Endothelial cell of umbilical vein (primary cell): Measurements from ENCODE around the gene MAP2K4. TPM values are rescaled to one million over a fixed set of nuclear protein-coding genes. Genes with fewer than 3 reads are reported as not detected.

Experiments used
- BruUV-seq: library from RNA; stranded (reverse); fragments of 400-500 nt; replicated peaks from 2 replicates; lab custom pipeline; 2021; lab: Mats Ljungman, UMichigan
- CTCF ChIA-PET: fragments of 300-600, 350-600 bp; sonication (Branson Sonifier 250); formaldehyde crosslinking; loops from one replicate; lab custom pipeline; 2021; ENCODE audit warnings: antibody characterized with exemption, inconsistent platforms; lab: Charles Lee
- POLR2A ChIA-PET: fragments of 300-600, 350-600 bp; sonication (Branson Sonifier 250); formaldehyde crosslinking; loops from one replicate; lab custom pipeline; 2021; ENCODE audit warnings: antibody characterized with exemption, inconsistent platforms; lab: Charles Lee
- DNase-seq: peaks from one replicate; pipeline ENCODE4 v3.0.0-alpha.2; 2011; ENCODE audit warnings: low read depth, low spot score
- FAIRE-seq: peaks from 2 replicates; lab custom pipeline; 2011; peaks lifted over from hg19 to GRCh38; lab: Jason Lieb, UNC
- H2AFZ ChIP-seq: 2 replicates; pipeline ENCODE4 v1.6.0; 2012; ENCODE audit warnings: low read depth, low read length, control low read depth, inconsistent platforms
- H3K27ac ChIP-seq: 2 replicates; pipeline ENCODE4 v1.5.1; 2011; ENCODE audit warnings: low read depth, mild to moderate bottlenecking, control low read depth, low read length, moderate library complexity; ENCODE audit not compliant: insufficient read depth
- H3K27me3 ChIP-seq, 2 experiments: 2 replicates each; pipeline versions ENCODE4 v1.6.0 to v1.6.1; 2011; ENCODE audit warnings: low read length in 2 of 2, mixed read lengths in 1 of 2; ENCODE audit not compliant: control insufficient read depth in 2 of 2, insufficient read depth in 2 of 2
- H3K36me3 ChIP-seq, 2 experiments: 2 replicates in 1 of 2; 3 replicates in 1 of 2; pipeline ENCODE4 v1.5.1; 2011; ENCODE audit warnings: low read length in 2 of 2, mild to moderate bottlenecking in 1 of 2, moderate library complexity in 1 of 2; ENCODE audit not compliant: control insufficient read depth in 2 of 2, insufficient read depth in 2 of 2; ENCODE audit errors: extremely low read depth in 1 of 2
- H3K4me1 ChIP-seq: 3 replicates; pipeline ENCODE4 v1.5.1; 2011; ENCODE audit warnings: mild to moderate bottlenecking, low read length; ENCODE audit not compliant: control insufficient read depth, insufficient read depth; ENCODE audit errors: extremely low read depth
- H3K4me2 ChIP-seq: 2 replicates; pipeline ENCODE4 v1.6.1; 2011; ENCODE audit warnings: low read length, control low read depth, mixed read lengths; ENCODE audit not compliant: insufficient read depth
- H3K4me3 ChIP-seq, 3 experiments: fragments of 200-600 bp in 1 of 3; sonication (generic), shearing (Covaris generic) in 1 of 3; replicated peaks in 1 of 3; 2 replicates each; pipeline ENCODE4 v1.5.1; 2011 to 2016; ENCODE audit warnings: control low read depth in 3 of 3, low read length in 3 of 3, mild to moderate bottlenecking in 2 of 3, inconsistent platforms in 1 of 3, low read depth in 1 of 3, moderate library complexity in 1 of 3; ENCODE audit not compliant: insufficient read depth in 1 of 3
- H3K79me2 ChIP-seq: 2 replicates; pipeline ENCODE4 v1.6.0; 2012; ENCODE audit warnings: low read length, inconsistent platforms; ENCODE audit not compliant: control insufficient read depth, insufficient read depth
- H3K9ac ChIP-seq: replicated peaks from 2 replicates; pipeline ENCODE3; 2011; ENCODE audit warnings: low read length, control low read depth; ENCODE audit not compliant: insufficient read depth; ENCODE audit errors: extremely low read depth
- H3K9me1 ChIP-seq: replicated peaks from 3 replicates; pipeline ENCODE4 v1.6.0; 2011; ENCODE audit warnings: mild to moderate bottlenecking, low read length; ENCODE audit not compliant: control insufficient read depth, insufficient read depth; ENCODE audit errors: extremely low read depth
- H3K9me3 ChIP-seq: replicated peaks from 2 replicates; pipeline ENCODE4 v1.5.1; 2012; ENCODE audit warnings: low read length, inconsistent platforms; ENCODE audit not compliant: control insufficient read depth, insufficient read depth
- H4K20me1 ChIP-seq: replicated peaks from 2 replicates; pipeline ENCODE3; 2011; ENCODE audit warnings: mild to moderate bottlenecking, low read length; ENCODE audit not compliant: control insufficient read depth, insufficient read depth; ENCODE audit errors: extremely low read depth
- CTCF ChIP-seq, 2 donors: IDR thresholded peaks; 1 replicate in 1 of 2; 2 replicates in 1 of 2; pipeline ENCODE4 v1.5.1; 2011; ENCODE audit warnings: low read length in 2 of 2, mild to moderate bottlenecking in 2 of 2, moderate library complexity in 2 of 2, control low read depth in 1 of 2, inconsistent platforms in 1 of 2, low read depth in 1 of 2; ENCODE audit not compliant: insufficient read depth in 1 of 2; ENCODE audit errors: extremely low read depth in 1 of 2
- FOS ChIP-seq: IDR thresholded peaks from 2 replicates; pipeline ENCODE4 v1.6.1; 2011; ENCODE audit warnings: mild to moderate bottlenecking, low read length, moderate library complexity, borderline replicate concordance; ENCODE audit not compliant: insufficient read depth
- GATA2 ChIP-seq: IDR thresholded peaks from 2 replicates; pipeline ENCODE4 v1.7.0; 2011; ENCODE audit warnings: low read depth, mild to moderate bottlenecking, moderate library complexity, mixed read lengths, low read length; ENCODE audit not compliant: insufficient read length, insufficient read depth
- JUN ChIP-seq: IDR thresholded peaks from 2 replicates; pipeline ENCODE4 v1.6.1; 2011; ENCODE audit warnings: borderline replicate concordance, low read depth; ENCODE audit not compliant: insufficient read length, insufficient read depth
- MYC ChIP-seq: IDR thresholded peaks from one replicate; pipeline ENCODE4 v1.6.1; 2011; ENCODE audit warnings: mild to moderate bottlenecking, low read depth, low read length
- POLR2AphosphoS5 ChIP-seq: IDR thresholded peaks from 2 replicates; pipeline ENCODE4 v1.6.1; 2012; ENCODE audit warnings: low read depth, mild to moderate bottlenecking, control low read depth, low read length, moderate library complexity; ENCODE audit not compliant: insufficient read depth
- dilution Hi-C: fragments of 300-500 bp; cut with MboI; formaldehyde crosslinking; loops from one replicate; pipeline ENCODE4 v1.15.0; 2019; ENCODE audit warnings: low sequenced_read_pairs; ENCODE audit not compliant: extremely low pct_ligation_motif_present
- intact Hi-C: fragments of 100-400 bp; cut with micrococcal nuclease; formaldehyde crosslinking; loops from one replicate; pipeline ENCODE4 v1.10.0; 2022
- polyA plus RNA-seq, 4 experiments: library from polyadenylated mRNA; depleted of rRNA in 3 of 4; stranded (reverse) in 3 of 4; unstranded in 1 of 4; fragments of >200 nt; gene quantifications; 2 replicates each; pipeline versions ENCODE4 v1.2.1 to v1.2.3, GENCODE V29; 2011 to 2012; ENCODE audit warnings: missing spikeins in 1 of 4
- total RNA-seq: library from RNA; stranded (reverse); gene quantifications from 2 replicates; pipeline ENCODE4 v1.2.3, GENCODE V29; 2021

Gene MAP2K4
- total and polyA plus RNA-seq, 2 donors (not counting 3 experiments of a cell fraction or from before 2014, with no cell fraction given) = 8.6 to 17.5 TPM

- H3K4me2 ChIP-seq = no peak overlapping the region
- CTCF ChIA-PET = interaction anchor here (1.5 kb wide), 1 partner anchor 17 kb away, joined by 3 read pairs; no protein-coding TSS in a partner anchor
- no peaks in the 10 kb centered on the region for H3K4me1 ChIP-seq
- no peak for TF ChIP-seq JUN
- TF ChIP-seq POLR2AphosphoS5 = no peak
- no peak for TF ChIP-seq GATA2
- no peak for TF ChIP-seq FOS
- TF ChIP-seq CTCF (IDR thresholded peaks at IDR 0.05; ENCODE audit: extremely low read depth in 1 of 2, insufficient read depth in 1 of 2, low read depth in 1 of 2, low read length in 2 of 2) = no peak
- TF ChIP-seq MYC = no peak
- intact Hi-C loops (no loop called here), dilution Hi-C loops (no loop called here)
- H3K9ac ChIP-seq = no peak overlapping the region
- no peaks in the 10 kb centered on the region for H3K36me3 ChIP-seq
- no peak for DNase-seq
- no peak overlapping the region for H2AFZ ChIP-seq
- BruUV-seq = no TSS peak
- FAIRE-seq = no peak
- POLR2A ChIA-PET = no interaction called here
- peaks cover 2% of the 10 kb centered on the region for H4K20me1 ChIP-seq
- no peaks in the 10 kb centered on the region for H3K27me3 ChIP-seq
- no peak overlapping the region for H3K4me3 ChIP-seq
- peaks cover 11% of the 10 kb centered on the region for H3K79me2 ChIP-seq
- no peaks in the 10 kb centered on the region for H3K9me1 ChIP-seq
- H3K27ac ChIP-seq = no peak overlapping the region
- H3K9me3 ChIP-seq = no peaks in the 10 kb centered on the region
Observed at GRCh38 chr17:12055889-12056288, 35.2 kb downstream of the MAP2K4 start.
